ENCODE data around the gene SMARCD3. TPM values are rescaled to one million over a fixed set of nuclear protein-coding genes. Genes with fewer than 3 reads are reported as not detected.
A peak's percentile ranks its signal among the peaks of the same experiment; 100 is the strongest.

SMARCD3 gene
- total and polyA plus RNA-seq, 9 of the 15 experiments (the other 6 are each of a cell fraction or from before 2014, with no cell fraction given): 0.43 to 3.6 (median 2.6) TPM

DNA sequence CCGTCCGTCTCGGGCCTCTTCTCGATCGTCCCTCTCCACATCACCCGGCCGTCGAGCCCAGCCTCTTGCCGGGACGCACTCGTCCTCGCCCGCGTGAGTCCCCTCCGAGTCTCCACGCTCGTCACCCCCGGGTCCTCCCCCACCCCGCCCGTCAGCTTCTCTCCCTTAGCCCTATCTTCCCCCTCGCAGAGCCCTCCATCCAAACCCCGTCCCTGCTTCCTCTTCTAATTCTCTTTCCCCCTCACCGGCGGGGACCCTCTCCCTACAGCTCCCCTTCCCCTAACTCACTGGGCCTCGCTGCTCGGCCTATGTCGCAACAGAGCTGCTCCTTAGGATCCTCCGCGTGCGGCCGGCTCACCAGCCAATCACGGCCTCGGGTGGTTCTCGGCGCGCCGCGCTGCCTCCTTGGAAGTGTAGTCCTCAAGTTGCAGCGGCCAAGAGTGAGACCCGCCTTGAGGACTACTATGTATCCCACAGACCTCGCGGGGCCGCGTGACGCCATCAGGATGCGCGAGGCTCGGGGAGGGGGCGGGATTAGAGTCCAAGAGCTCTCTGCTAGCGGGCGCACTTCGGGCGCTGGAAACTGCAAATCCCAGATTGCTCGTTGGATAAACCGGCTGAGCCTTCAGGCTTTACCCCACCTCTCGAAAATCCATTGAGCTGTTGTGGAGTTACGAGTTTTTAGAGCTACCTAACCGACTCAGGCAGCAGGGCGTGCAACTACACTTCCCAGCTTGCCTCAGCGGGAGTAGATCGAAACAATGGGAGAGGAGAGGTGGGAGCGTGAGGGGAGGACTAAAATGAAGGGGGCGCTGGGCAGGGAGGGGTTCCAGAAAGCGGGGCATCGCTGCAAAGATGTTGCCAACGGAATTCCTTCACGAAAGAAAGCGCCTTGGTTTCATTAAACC lies 21.4 kb downstream of the SMARCD3 start, which contains the start of gene ABCF2 (continued):
- TF ChIP-seq, protein P1, sequence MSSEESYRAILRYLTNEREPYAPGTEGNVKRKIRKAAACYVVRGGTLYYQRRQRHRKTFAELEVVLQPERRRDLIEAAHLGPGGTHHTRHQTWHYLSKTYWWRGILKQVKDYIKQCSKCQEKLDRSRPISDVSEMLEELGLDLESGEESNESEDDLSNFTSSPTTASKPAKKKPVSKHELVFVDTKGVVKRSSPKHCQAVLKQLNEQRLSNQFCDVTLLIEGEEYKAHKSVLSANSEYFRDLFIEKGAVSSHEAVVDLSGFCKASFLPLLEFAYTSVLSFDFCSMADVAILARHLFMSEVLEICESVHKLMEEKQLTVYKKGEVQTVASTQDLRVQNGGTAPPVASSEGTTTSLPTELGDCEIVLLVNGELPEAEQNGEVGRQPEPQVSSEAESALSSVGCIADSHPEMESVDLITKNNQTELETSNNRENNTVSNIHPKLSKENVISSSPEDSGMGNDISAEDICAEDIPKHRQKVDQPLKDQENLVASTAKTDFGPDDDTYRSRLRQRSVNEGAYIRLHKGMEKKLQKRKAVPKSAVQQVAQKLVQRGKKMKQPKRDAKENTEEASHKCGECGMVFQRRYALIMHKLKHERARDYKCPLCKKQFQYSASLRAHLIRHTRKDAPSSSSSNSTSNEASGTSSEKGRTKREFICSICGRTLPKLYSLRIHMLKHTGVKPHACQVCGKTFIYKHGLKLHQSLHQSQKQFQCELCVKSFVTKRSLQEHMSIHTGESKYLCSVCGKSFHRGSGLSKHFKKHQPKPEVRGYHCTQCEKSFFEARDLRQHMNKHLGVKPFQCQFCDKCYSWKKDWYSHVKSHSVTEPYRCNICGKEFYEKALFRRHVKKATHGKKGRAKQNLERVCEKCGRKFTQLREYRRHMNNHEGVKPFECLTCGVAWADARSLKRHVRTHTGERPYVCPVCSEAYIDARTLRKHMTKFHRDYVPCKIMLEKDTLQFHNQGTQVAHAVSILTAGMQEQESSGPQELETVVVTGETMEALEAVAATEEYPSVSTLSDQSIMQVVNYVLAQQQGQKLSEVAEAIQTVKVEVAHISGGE (CRISPR knock-in tag; IDR thresholded peaks at IDR 0.05): peak in 1 of 3 experiments; percentile 73; a peak in 2 of 6 replicates
- TF ChIP-seq RAD21 (CRISPR knock-in tag; conservative IDR thresholded peaks at IDR 0.05 in 1 of 2, IDR thresholded peaks at IDR 0.05 in 1 of 2) (no peak), MAZ (CRISPR knock-in tag; conservative IDR thresholded peaks at IDR 0.05 in 1 of 2, IDR thresholded peaks at IDR 0.05 in 1 of 2) (peak; percentile 95; a peak in 3 of 4 replicates), STAT5A (IDR thresholded peaks at IDR 0.05; ENCODE audit: borderline replicate concordance, low read length) (no peak), DDX20 (tag; IDR thresholded peaks at IDR 0.05; ENCODE audit: low read depth) (no peak), MAFK (IDR thresholded peaks at IDR 0.05; ENCODE audit: low read length) (no peak; the same call in 1 of the 2 replicates), CXXC5 (CRISPR knock-in tag; IDR thresholded peaks at IDR 0.05) (peak; percentile 98), ZNF764 (CRISPR knock-in tag; IDR thresholded peaks at IDR 0.05; ENCODE audit: low read depth) (no peak), GATAD2A (IDR thresholded peaks at IDR 0.05) (peak; percentile 53; the same call in 1 of the 2 replicates), TOE1 (IDR thresholded peaks at IDR 0.05; ENCODE audit: borderline replicate concordance) (peak; percentile 73; the same call in 1 of the 2 replicates), TOE1 (CRISPR knock-in tag; IDR thresholded peaks at IDR 0.05; ENCODE audit: borderline replicate concordance, low read depth) (0 out of 2 replicates have a peak, but pooled peaks have one; percentile 14), PHB2 (IDR thresholded peaks at IDR 0.05; ENCODE audit: low read depth) (no peak; the same call in 1 of the 2 replicates), NFE2 (IDR thresholded peaks at IDR 0.05; ENCODE audit: low read depth) (peak; percentile 14; the same call in 1 of the 2 replicates), COPS2 (conservative IDR thresholded peaks at IDR 0.05) (no peak), ETV5 (CRISPR knock-in tag; IDR thresholded peaks at IDR 0.05; ENCODE audit: low read depth) (no peak)
- TF ChIP-seq, protein P2, sequence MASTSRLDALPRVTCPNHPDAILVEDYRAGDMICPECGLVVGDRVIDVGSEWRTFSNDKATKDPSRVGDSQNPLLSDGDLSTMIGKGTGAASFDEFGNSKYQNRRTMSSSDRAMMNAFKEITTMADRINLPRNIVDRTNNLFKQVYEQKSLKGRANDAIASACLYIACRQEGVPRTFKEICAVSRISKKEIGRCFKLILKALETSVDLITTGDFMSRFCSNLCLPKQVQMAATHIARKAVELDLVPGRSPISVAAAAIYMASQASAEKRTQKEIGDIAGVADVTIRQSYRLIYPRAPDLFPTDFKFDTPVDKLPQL (IDR thresholded peaks at IDR 0.05; ENCODE audit: extremely low read depth, insufficient read length): no peak
- TF ChIP-seq, protein P3, sequence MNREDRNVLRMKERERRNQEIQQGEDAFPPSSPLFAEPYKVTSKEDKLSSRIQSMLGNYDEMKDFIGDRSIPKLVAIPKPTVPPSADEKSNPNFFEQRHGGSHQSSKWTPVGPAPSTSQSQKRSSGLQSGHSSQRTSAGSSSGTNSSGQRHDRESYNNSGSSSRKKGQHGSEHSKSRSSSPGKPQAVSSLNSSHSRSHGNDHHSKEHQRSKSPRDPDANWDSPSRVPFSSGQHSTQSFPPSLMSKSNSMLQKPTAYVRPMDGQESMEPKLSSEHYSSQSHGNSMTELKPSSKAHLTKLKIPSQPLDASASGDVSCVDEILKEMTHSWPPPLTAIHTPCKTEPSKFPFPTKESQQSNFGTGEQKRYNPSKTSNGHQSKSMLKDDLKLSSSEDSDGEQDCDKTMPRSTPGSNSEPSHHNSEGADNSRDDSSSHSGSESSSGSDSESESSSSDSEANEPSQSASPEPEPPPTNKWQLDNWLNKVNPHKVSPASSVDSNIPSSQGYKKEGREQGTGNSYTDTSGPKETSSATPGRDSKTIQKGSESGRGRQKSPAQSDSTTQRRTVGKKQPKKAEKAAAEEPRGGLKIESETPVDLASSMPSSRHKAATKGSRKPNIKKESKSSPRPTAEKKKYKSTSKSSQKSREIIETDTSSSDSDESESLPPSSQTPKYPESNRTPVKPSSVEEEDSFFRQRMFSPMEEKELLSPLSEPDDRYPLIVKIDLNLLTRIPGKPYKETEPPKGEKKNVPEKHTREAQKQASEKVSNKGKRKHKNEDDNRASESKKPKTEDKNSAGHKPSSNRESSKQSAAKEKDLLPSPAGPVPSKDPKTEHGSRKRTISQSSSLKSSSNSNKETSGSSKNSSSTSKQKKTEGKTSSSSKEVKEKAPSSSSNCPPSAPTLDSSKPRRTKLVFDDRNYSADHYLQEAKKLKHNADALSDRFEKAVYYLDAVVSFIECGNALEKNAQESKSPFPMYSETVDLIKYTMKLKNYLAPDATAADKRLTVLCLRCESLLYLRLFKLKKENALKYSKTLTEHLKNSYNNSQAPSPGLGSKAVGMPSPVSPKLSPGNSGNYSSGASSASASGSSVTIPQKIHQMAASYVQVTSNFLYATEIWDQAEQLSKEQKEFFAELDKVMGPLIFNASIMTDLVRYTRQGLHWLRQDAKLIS (CRISPR knock-in tag; IDR thresholded peaks at IDR 0.05): 0 out of 2 replicates have a peak, but pooled peaks have one; percentile 58

Data from K562 (cell line).